ENCODE measurements around the gene TMEM41B. TPM values are rescaled to one million over a fixed set of nuclear protein-coding genes. Genes with fewer than 3 reads are reported as not detected.

TMEM41B gene
- polyA plus RNA-seq, 1 donor (not counting 4 experiments of a cell fraction or from before 2014, with no cell fraction given) = 69.3 TPM

DNA sequence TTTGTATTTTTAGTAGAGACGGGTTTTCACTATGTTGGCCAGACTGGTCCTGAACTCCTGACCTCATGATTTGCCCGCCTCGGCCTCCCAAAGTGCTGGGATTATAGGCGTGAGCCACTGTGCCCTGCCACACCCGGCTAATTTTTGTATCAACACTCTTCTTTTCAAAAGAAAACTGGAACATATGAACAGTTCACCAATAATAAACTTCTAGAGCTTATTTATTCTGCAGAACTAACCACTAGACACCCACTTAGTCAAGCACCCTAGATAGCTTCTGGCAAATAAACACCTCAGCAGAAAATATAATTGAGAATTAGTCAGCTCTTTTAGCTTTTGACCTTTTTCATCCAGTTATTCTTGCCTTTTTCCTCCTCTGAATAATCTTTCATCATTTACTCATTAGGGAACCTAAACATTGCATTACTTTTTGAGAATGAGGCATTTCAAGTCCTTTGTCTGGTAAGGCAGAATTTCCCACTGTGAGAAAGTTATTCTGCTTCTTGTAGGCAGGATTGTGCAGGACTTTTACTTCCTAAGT lies 27.3 kb upstream of the TMEM41B start:
- Histone ChIP-seq H3K4me1 (ENCODE audit: control insufficient read depth, extremely low read depth, insufficient read depth, low read length) (no peaks in the 10 kb centered on the region), H3K4me2 (ENCODE audit: control insufficient read depth, extremely low read depth, insufficient read depth, low read depth, low read length) (no peak overlapping the region), H3K9me3 (ENCODE audit: control insufficient read depth, low read depth, low read length) (no peaks in the 10 kb centered on the region), H2AFZ (ENCODE audit: control insufficient read depth, low read length) (no peak overlapping the region), H3K9ac (ENCODE audit: control insufficient read depth, extremely low read depth, insufficient read depth, low read length) (no peak overlapping the region), H3K27me3 (ENCODE audit: control insufficient read depth, extremely low read depth, insufficient read depth, low read length) (no peaks in the 10 kb centered on the region), H4K20me1 (ENCODE audit: control insufficient read depth, extremely low read depth, insufficient read depth, low read length) (no peaks in the 10 kb centered on the region), H3K4me3 (ENCODE audit: control insufficient read depth in 2 of 3, extremely low read depth in 1 of 3, insufficient read depth in 2 of 3, low read depth in 1 of 3, low read length in 3 of 3) (no peak overlapping the region), H3K9me1 (ENCODE audit: control insufficient read depth, extremely low read depth, insufficient read depth, low read length) (no peaks in the 10 kb centered on the region), H3K79me2 (ENCODE audit: control insufficient read depth, insufficient read depth, low read length) (no peaks in the 10 kb centered on the region), H3K36me3 (ENCODE audit: control insufficient read depth in 2 of 2, extremely low read depth in 1 of 2, insufficient read depth in 2 of 2, low read length in 2 of 2) (no peaks in the 10 kb centered on the region), H3K27ac (ENCODE audit: control insufficient read depth, insufficient read depth, low read length) (no peak overlapping the region)
- TF ChIP-seq EZH2 (IDR thresholded peaks at IDR 0.05; ENCODE audit: low read length) = no peak
- TF ChIP-seq, protein P1, sequence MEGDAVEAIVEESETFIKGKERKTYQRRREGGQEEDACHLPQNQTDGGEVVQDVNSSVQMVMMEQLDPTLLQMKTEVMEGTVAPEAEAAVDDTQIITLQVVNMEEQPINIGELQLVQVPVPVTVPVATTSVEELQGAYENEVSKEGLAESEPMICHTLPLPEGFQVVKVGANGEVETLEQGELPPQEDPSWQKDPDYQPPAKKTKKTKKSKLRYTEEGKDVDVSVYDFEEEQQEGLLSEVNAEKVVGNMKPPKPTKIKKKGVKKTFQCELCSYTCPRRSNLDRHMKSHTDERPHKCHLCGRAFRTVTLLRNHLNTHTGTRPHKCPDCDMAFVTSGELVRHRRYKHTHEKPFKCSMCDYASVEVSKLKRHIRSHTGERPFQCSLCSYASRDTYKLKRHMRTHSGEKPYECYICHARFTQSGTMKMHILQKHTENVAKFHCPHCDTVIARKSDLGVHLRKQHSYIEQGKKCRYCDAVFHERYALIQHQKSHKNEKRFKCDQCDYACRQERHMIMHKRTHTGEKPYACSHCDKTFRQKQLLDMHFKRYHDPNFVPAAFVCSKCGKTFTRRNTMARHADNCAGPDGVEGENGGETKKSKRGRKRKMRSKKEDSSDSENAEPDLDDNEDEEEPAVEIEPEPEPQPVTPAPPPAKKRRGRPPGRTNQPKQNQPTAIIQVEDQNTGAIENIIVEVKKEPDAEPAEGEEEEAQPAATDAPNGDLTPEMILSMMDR (optimal IDR thresholded peaks at IDR 0.05 in 1 of 3, IDR thresholded peaks at IDR 0.05 in 1 of 3, conservative IDR thresholded peaks at IDR 0.05 in 1 of 3; ENCODE audit: extremely low read depth in 1 of 3, insufficient read depth in 2 of 3, low read length in 3 of 3) = no peak
- DNase-seq (ENCODE audit: low read depth, low spot score) (no peak), FAIRE-seq (no peak)
- dilution Hi-C loops (cut with MboI; ENCODE audit: extremely low pct_ligation_motif_present, low sequenced_read_pairs) = no loop called here

DNA sequence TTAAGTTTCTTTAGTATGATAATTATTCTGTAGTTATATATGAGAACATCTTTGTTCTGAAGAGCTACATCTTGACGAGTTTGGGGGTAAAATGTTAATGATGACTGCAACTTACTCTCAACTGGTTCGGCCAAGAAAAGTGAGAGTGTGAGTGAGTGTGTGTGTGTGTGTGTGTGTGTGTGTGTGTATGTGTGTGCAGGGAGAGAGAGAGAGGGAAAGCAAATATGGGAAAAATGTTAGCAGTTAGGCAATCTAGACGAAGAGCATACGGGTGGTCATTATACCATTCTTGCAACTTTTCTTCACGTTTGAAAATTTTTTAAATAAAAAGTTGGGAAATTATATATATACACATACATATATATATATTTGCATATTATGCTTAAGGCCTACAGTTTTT lies 18.3 kb upstream of the TMEM41B start:
- Histone ChIP-seq H3K4me2 (ENCODE audit: control insufficient read depth, extremely low read depth, insufficient read depth, low read depth, low read length) (no peak overlapping the region), H3K4me1 (ENCODE audit: control insufficient read depth, extremely low read depth, insufficient read depth, low read length) (peaks cover 8% of the 10 kb centered on the region), H3K9ac (ENCODE audit: control insufficient read depth, extremely low read depth, insufficient read depth, low read length) (no peak overlapping the region), H3K4me3 (ENCODE audit: control insufficient read depth in 2 of 3, extremely low read depth in 1 of 3, insufficient read depth in 2 of 3, low read depth in 1 of 3, low read length in 3 of 3) (no peak overlapping the region), H2AFZ (ENCODE audit: control insufficient read depth, low read length) (no peak overlapping the region), H3K9me3 (ENCODE audit: control insufficient read depth, low read depth, low read length) (no peaks in the 10 kb centered on the region), H4K20me1 (ENCODE audit: control insufficient read depth, extremely low read depth, insufficient read depth, low read length) (no peaks in the 10 kb centered on the region), H3K27ac (ENCODE audit: control insufficient read depth, insufficient read depth, low read length) (no peak overlapping the region), H3K27me3 (ENCODE audit: control insufficient read depth, extremely low read depth, insufficient read depth, low read length) (no peaks in the 10 kb centered on the region), H3K9me1 (ENCODE audit: control insufficient read depth, extremely low read depth, insufficient read depth, low read length) (no peaks in the 10 kb centered on the region), H3K79me2 (ENCODE audit: control insufficient read depth, insufficient read depth, low read length) (no peaks in the 10 kb centered on the region), H3K36me3 (ENCODE audit: control insufficient read depth in 2 of 2, extremely low read depth in 1 of 2, insufficient read depth in 2 of 2, low read length in 2 of 2) (no peaks in the 10 kb centered on the region)
- dilution Hi-C loops (cut with MboI; ENCODE audit: extremely low pct_ligation_motif_present, low sequenced_read_pairs) = no loop called here
- DNase-seq (ENCODE audit: low read depth, low spot score) = no peak
- no peak for FAIRE-seq
- TF ChIP-seq, protein P1 (optimal IDR thresholded peaks at IDR 0.05 in 1 of 3, IDR thresholded peaks at IDR 0.05 in 1 of 3, conservative IDR thresholded peaks at IDR 0.05 in 1 of 3; ENCODE audit: extremely low read depth in 1 of 3, insufficient read depth in 2 of 3, low read length in 3 of 3) = no peak
- no peak for TF ChIP-seq EZH2 (IDR thresholded peaks at IDR 0.05; ENCODE audit: low read length)

Data from keratinocyte (primary cell).